HEK293 (cell line): Measurements from ENCODE around the gene CEMIP2.

Experiments
- CTCF ChIA-PET: fragments of 350-600 bp; formaldehyde crosslinking; extraction: SDS; loops from one replicate; lab custom pipeline; 2021; ENCODE audit warnings: antibody characterized with exemption; lab: Yijun Ruan, JAX
- POLR2A ChIA-PET: fragments of 300-600 bp; formaldehyde crosslinking; extraction: SDS; loops from one replicate; lab custom pipeline; 2020; ENCODE audit warnings: antibody characterized with exemption, inconsistent platforms; lab: Yijun Ruan, JAX
- H3K27ac ChIP-seq: fragments of 200-500 bp; sonication (Bioruptor generic); 2 replicates; pipeline ENCODE4 v1.5.1; 2014; ENCODE audit warnings: low read depth, low read length, control low read depth, inconsistent platforms; ENCODE audit errors: extremely low read depth
- H3K36me3 ChIP-seq, 2 experiments: fragments of 200-500 bp in 1 of 2; sonication (Bioruptor generic) in 1 of 2; 1 replicate in 1 of 2; 2 replicates in 1 of 2; pipeline ENCODE4 v1.5.1; 2014 to 2017; ENCODE audit warnings: inconsistent platforms in 2 of 2, low read length in 2 of 2; ENCODE audit not compliant: control insufficient read depth in 2 of 2, insufficient read depth in 1 of 2
- H3K4me1 ChIP-seq: fragments of 200-500 bp; sonication (Bioruptor generic); 2 replicates; pipeline ENCODE4 v1.5.1; 2014; ENCODE audit warnings: mild to moderate bottlenecking, low read length, inconsistent platforms; ENCODE audit not compliant: control insufficient read depth, insufficient read depth
- H3K4me3 ChIP-seq: 2 replicates; pipeline ENCODE4 v1.5.1; 2011; ENCODE audit warnings: low read depth, mild to moderate bottlenecking, control low read depth, low read length, moderate library complexity
- H3K9me3 ChIP-seq: fragments of 200-500 bp; sonication (Bioruptor generic); 2 replicates; pipeline ENCODE4 v1.5.1; 2014; ENCODE audit warnings: low read depth, low read length, inconsistent platforms; ENCODE audit not compliant: control insufficient read depth, insufficient read depth
- FEZF1 ChIP-seq: fragments of 450-650 bp; formaldehyde crosslinking; IDR thresholded peaks from 2 replicates; pipeline ENCODE4 v1.5.1; 2016; ENCODE audit warnings: missing biosample characterization, missing genetic modification characterization
- KLF9 ChIP-seq: fragments of 450-650 bp; formaldehyde crosslinking; IDR thresholded peaks from 2 replicates; pipeline ENCODE4 v1.5.1; 2016; ENCODE audit warnings: missing biosample characterization, missing genetic modification characterization, low read depth
- PRDM6 ChIP-seq: fragments of 450-650 bp; formaldehyde crosslinking; IDR thresholded peaks from 2 replicates; pipeline ENCODE4 v1.5.1; 2017; ENCODE audit warnings: missing biosample characterization, missing genetic modification characterization
- ZNF114 ChIP-seq: fragments of 450-650 bp; formaldehyde crosslinking; IDR thresholded peaks from 2 replicates; pipeline ENCODE4 v1.5.0; 2017; ENCODE audit warnings: missing biosample characterization, missing genetic modification characterization
- ZNF148 ChIP-seq: fragments of 450-650 bp; formaldehyde crosslinking; IDR thresholded peaks from 2 replicates; pipeline ENCODE4 v1.5.0; 2017; ENCODE audit warnings: missing biosample characterization, missing genetic modification characterization, borderline replicate concordance
- ZNF155 ChIP-seq: fragments of 450-650 bp; formaldehyde crosslinking; IDR thresholded peaks from 2 replicates; pipeline ENCODE4 v1.5.1; 2016; ENCODE audit warnings: missing biosample characterization, missing genetic modification characterization
- ZNF174 ChIP-seq: fragments of 450-650 bp; formaldehyde crosslinking; IDR thresholded peaks from 2 replicates; pipeline ENCODE4 v1.5.0; 2017; ENCODE audit warnings: missing biosample characterization, mild to moderate bottlenecking, missing genetic modification characterization
- ZNF48 ChIP-seq: fragments of 450-650 bp; formaldehyde crosslinking; IDR thresholded peaks from 2 replicates; pipeline ENCODE4 v1.5.1; 2016; ENCODE audit warnings: missing biosample characterization, missing genetic modification characterization
- ZNF548 ChIP-seq: fragments of 450-650 bp; formaldehyde crosslinking; IDR thresholded peaks from 2 replicates; pipeline ENCODE4 v1.5.1; 2016; ENCODE audit warnings: missing biosample characterization, missing genetic modification characterization
- ZNF549 ChIP-seq: fragments of 450-650 bp; IDR thresholded peaks from 2 replicates; pipeline ENCODE4 v1.5.1; 2018; ENCODE audit warnings: missing biosample characterization, missing genetic modification characterization, mild to moderate bottlenecking, inconsistent platforms, moderate library complexity
- ZNF560 ChIP-seq: fragments of 450-650 bp; formaldehyde crosslinking; IDR thresholded peaks from 2 replicates; pipeline ENCODE4 v1.5.1; 2017; ENCODE audit warnings: missing biosample characterization, missing genetic modification characterization, borderline replicate concordance
- ZNF571 ChIP-seq: fragments of 450-650 bp; formaldehyde crosslinking; IDR thresholded peaks from 2 replicates; pipeline ENCODE4 v1.5.0; 2017; ENCODE audit warnings: missing biosample characterization, missing genetic modification characterization
- ZNF654 ChIP-seq: fragments of 450-650 bp; formaldehyde crosslinking; IDR thresholded peaks from 2 replicates; pipeline ENCODE4 v1.5.1; 2016; ENCODE audit warnings: low read depth, missing biosample characterization, missing genetic modification characterization
- ZNF670 ChIP-seq: fragments of 450-650 bp; formaldehyde crosslinking; IDR thresholded peaks from 2 replicates; pipeline ENCODE4 v1.5.1; 2016; ENCODE audit warnings: missing biosample characterization, missing genetic modification characterization, low read depth
- ZNF701 ChIP-seq: fragments of 450-650 bp; formaldehyde crosslinking; IDR thresholded peaks from 2 replicates; pipeline ENCODE4 v1.5.1; 2016; ENCODE audit warnings: missing biosample characterization, missing genetic modification characterization
- ZNF768 ChIP-seq: fragments of 450-650 bp; formaldehyde crosslinking; IDR thresholded peaks from 2 replicates; pipeline ENCODE4 v1.5.1; 2018; ENCODE audit warnings: missing biosample characterization, mild to moderate bottlenecking, missing genetic modification characterization
- ZNF837 ChIP-seq: fragments of 450-650 bp; formaldehyde crosslinking; IDR thresholded peaks from 2 replicates; pipeline ENCODE4 v1.5.1; 2016; ENCODE audit warnings: missing biosample characterization, missing genetic modification characterization
- ZNF843 ChIP-seq: fragments of 450-650 bp; formaldehyde crosslinking; IDR thresholded peaks from 2 replicates; pipeline ENCODE4 v1.5.1; 2016; ENCODE audit warnings: missing biosample characterization, missing genetic modification characterization
- ZXDB ChIP-seq: fragments of 450-650 bp; formaldehyde crosslinking; IDR thresholded peaks from 2 replicates; pipeline ENCODE4 v1.5.1; 2016; ENCODE audit warnings: missing biosample characterization, missing genetic modification characterization
- TF ChIP-seq, protein P1 (sequence below): fragments of 450-650 bp; formaldehyde crosslinking; IDR thresholded peaks from 2 replicates; pipeline ENCODE4 v1.5.1; 2017; ENCODE audit warnings: missing biosample characterization, missing genetic modification characterization
- TF ChIP-seq, protein P2 (sequence below): fragments of 450-650 bp; formaldehyde crosslinking; IDR thresholded peaks from 2 replicates; pipeline ENCODE4 v1.5.1; 2016; ENCODE audit warnings: missing biosample characterization, missing genetic modification characterization

The CEMIP2 gene

GRCh38 chr9:71721855-71722254, 46.5 kb downstream of the CEMIP2 start:
- Histone ChIP-seq H3K9me3 (no peaks in the 10 kb centered on the region), H3K27ac (no peak overlapping the region), H3K4me3 (no peak overlapping the region), H3K4me1 (peaks cover 2% of the 10 kb centered on the region; the same call in 1 of the 2 replicates), H3K36me3 (peaks cover 0 to 32% of the 10 kb centered on the region in 2 experiments; a peak in 2 of 3 replicates)
- CTCF ChIA-PET: interaction anchor here (0.7 to 1.2 kb wide), 2 partner anchors 19 to 141 kb away, joined by 4 read pairs; no protein-coding TSS in a partner anchor
- TF ChIP-seq, protein P1, sequence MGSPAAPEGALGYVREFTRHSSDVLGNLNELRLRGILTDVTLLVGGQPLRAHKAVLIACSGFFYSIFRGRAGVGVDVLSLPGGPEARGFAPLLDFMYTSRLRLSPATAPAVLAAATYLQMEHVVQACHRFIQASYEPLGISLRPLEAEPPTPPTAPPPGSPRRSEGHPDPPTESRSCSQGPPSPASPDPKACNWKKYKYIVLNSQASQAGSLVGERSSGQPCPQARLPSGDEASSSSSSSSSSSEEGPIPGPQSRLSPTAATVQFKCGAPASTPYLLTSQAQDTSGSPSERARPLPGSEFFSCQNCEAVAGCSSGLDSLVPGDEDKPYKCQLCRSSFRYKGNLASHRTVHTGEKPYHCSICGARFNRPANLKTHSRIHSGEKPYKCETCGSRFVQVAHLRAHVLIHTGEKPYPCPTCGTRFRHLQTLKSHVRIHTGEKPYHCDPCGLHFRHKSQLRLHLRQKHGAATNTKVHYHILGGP: no peak
- TF ChIP-seq ZXDB (no peak), FEZF1 (tag by site-specific recombination) (no peak), ZNF549 (tag by site-specific recombination) (no peak), KLF9 (tag by site-specific recombination) (no peak), ZNF548 (tag by site-specific recombination) (no peak), ZNF837 (no peak), ZNF560 (no peak), PRDM6 (no peak), ZNF114 (tag by site-specific recombination) (no peak), ZNF670 (tag by site-specific recombination) (no peak), ZNF155 (tag by site-specific recombination) (no peak), ZNF571 (tag by site-specific recombination) (no peak), ZNF148 (no peak)
- TF ChIP-seq, protein P2, sequence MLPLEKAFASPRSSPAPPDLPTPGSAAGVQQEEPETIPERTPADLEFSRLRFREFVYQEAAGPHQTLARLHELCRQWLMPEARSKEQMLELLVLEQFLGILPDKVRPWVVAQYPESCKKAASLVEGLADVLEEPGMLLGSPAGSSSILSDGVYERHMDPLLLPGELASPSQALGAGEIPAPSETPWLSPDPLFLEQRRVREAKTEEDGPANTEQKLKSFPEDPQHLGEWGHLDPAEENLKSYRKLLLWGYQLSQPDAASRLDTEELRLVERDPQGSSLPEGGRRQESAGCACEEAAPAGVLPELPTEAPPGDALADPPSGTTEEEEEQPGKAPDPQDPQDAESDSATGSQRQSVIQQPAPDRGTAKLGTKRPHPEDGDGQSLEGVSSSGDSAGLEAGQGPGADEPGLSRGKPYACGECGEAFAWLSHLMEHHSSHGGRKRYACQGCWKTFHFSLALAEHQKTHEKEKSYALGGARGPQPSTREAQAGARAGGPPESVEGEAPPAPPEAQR: no peak
- POLR2A ChIA-PET: no interaction called here

DNA sequence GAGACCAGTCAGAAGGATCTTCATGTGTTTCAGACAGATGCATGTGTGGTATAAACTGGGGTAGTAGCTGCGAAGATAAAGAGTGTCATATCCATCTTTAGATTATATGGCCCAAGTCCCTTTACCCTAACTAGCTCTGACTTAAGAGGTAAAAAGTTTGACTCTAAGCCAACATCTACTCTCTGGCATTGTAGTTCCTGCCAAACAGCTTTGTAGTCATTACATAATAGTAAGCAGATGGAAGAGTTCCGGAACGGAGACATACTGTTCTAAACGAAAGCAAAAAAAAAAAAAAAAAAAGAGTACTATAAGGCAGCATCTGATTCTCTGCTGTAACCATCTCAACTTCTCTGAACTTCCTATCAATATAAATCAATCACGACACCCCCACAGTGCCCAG, 48.8 kb downstream of the CEMIP2 start:
- H3K9me3 ChIP-seq: no peaks in the 10 kb centered on the region
- no peaks in the 10 kb centered on the region for H3K4me1 ChIP-seq
- peaks cover 0 to 18% of the 10 kb centered on the region in 2 experiments; a peak in 2 of 3 replicates for H3K36me3 ChIP-seq
- TF ChIP-seq ZNF701 (tag by site-specific recombination) (no peak), ZNF843 (tag by site-specific recombination) (no peak), ZNF837 (no peak), ZNF768 (no peak), ZNF174 (tag by site-specific recombination) (no peak), ZNF654 (tag by site-specific recombination) (no peak), ZNF48 (no peak)
- ChIA-PET POLR2A (interaction anchor here (1.1 kb wide), 1 partner anchor 50 kb away, joined by 4 read pairs; no protein-coding TSS in a partner anchor), CTCF (interaction anchor here (1.0 to 1.6 kb wide), 5 partner anchors 30 to 434 kb away, joined by 3 to 5 read pairs (median 4); no protein-coding TSS in a partner anchor)
- H3K4me3 ChIP-seq: no peak overlapping the region
- H3K27ac ChIP-seq: no peak overlapping the region
